HG03139 (cell line): ENCODE data around the gene SIAH2.

Source experiments
- ATAC-seq: cut with Tn5 transposase; IDR thresholded peaks from one replicate; pipeline ENCODE4 v1.9.1; 2021; ENCODE audit not compliant: unreplicated experiment

SIAH2 gene

GRCh38 chr3:150775001-150775599 is 12.1 kb upstream of the SIAH2 start:
- no peak for ATAC-seq

DNA sequence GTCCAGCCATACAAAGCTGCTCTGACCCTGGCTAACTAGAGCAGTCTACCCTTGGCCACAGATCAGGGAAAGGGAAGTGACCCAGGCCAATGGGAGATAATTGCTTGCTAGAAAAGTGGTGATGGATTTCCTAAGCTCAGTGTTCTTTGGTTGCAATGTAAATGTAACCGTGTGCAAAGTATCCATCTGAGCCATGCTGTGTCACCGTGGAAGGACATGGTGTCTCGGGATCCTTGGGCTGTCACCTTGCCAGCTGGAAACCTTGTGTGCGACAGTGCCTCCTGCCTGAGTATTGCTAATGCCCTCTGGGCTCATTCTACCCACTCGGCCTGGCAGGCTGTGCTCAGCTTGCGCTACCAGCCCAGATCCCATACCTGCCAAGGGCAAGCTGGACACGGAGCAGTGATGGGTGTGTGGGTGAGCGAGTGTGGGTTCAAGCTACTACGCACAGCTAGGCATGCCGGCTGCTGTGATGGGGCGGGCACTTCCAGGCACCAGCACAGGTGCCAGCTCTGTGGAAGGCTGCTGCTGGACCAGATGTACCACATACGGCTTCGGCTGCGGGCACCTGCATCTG is 10.7 kb upstream of the SIAH2 start:
- ATAC-seq, result no peak

DNA sequence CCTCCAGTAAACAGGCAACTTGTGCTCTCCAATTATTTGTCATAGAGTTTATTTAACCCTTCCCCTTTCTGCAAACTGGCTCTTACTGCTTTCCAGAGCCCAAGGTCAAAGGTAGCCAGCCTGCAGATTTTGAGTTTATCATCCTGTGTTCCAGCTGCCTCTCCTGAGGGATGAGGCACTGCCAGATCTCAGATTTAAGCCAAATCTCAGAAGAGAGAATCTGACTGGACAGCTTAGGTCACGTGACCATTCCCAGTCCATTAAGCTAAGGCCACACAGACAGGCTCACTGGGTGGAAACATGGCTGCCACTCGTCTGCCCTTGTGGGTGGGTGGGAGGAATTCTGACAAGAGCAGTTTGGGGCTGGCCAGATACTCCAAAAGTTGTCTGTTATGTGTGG is 8.6 kb upstream of the SIAH2 start:
- ATAC-seq, result no peak

DNA sequence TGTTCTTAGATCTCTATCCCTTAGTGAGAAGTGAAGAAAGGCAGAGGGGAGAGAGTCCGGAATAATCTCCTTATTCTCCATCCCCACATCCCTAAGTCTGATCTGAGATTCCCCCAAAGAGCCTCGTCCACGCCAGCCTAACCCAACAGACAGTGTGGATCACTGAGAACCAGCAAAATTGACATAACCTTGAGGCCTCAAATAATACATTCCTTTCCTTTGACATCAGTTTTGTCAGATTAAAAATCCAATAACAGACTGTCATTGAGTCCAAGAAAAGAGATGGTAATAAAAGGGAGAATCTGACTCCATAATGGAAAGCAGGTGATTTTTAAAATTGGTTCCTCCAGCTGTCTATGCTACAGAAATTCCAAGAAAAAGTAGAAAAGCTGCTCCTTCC is 7.7 kb upstream of the SIAH2 start:
- ATAC-seq, result no peak

DNA sequence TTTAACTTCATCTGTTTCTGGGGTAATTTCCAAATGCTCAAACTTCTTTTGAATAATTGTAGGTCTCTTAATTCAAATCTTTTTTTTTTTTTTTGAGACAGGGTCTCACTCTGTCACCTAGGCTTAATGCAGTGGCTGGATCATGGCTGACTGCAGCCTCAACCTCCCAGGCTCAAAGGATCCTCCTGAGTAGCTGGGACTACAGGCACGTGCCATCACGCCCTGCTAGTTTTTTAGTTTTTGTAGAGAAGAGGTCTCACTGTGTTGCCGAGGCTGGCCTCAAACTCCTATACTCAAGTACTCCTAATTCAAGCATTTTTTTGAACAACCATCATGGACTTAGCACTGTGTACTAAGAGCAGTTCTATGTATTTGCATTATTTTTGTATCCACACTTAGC is 3.8 kb upstream of the SIAH2 start:
- ATAC-seq, result no peak

- ATAC-seq, result no peak
Observed at GRCh38 chr3:150765949-150766720, 3.2 kb upstream of the SIAH2 start.

DNA sequence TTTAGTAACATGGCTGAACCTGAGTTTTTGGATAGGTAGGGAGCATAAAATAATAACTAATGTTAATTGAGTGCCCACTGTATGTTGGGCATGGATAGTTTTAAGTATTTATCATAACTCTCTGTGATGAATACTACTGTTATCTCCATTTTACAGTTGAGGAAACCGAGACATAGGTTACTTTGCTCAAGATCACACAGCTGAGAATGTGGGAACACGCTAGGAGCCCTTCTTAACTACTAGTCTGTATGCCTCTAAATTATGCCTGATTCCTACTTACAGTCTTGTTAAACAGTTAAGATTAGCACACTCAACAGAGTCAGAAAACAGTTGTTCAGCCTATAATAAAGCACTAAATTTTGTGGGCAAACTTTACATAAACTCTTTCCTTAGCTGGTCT is 2.0 kb upstream of the SIAH2 start:
- no peak for ATAC-seq

DNA sequence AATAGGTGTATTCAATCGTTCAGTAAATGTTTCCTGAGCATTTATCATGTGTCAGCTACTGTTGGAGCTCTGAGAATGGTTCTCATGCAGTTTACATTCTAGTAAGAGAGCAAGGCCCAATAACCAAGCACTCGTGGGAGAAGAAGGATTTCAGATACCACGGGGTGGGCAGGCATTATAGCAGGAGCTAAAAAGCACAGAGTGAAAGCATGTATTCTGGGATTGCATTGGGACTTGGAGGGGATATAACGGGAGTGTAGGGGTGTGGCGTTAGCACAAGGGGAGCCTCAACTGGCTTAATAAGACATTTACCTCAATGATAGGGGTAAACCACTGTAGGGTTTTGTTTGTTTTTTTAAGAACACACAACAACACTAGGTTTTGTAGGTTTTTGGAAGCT is 1.6 kb upstream of the SIAH2 start:
- no peak for ATAC-seq

DNA sequence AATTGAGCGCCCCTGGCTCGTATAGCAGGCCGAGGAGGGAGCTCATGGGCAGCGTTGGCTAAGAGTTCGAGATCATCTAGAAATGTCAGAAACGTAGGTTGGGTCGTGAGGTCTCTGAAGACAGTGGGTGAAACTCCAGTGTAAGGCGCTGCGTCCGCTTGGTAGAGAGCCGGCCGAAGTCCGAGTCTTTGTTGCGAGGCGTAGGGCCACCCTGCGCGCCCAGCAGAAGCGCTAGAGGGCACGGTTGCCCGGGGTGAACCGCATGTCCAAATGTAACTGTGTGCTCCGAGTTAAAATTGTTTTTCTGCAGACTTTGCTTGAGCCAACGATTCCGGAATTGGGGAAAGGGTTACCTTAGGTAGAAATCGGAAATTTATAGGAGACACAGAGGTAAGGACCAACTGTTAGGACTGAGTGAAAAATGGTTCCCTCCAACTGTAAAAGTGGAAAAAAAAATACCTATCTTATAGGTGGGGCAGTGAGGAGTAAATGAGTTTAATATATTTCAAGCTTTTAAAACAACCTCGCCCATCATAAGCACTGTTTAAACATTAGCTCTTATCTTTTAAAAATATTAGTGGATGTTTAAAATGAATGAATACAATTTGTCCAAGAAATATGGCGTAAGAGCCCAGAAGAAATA is 993 bp upstream of the SIAH2 start:
- ATAC-seq, result peak; percentile 9

DNA sequence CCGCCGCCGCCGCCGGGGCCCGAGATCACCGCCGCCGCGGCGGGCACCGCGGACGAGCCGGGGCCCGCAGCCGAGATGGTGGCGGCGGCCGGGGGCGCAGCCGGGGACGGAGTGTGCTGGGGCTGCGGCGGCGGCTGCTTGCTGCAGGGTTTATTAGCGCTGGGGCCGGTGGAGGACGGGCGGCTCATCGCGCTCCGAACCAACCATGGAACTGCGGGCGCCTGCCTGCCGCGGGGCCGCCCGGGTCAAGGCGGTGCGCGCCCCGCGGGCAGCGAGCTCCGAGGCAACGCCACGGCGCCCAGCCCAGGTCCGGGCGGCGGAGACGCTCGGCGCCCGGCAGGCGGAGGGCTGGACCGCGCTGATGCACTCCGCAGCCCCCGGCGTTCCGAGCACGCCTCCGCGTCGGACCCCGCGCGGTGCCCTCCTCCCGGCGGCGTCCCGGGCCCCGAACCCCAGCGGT is 277 bp downstream of the SIAH2 start:
- peak; percentile 0 for ATAC-seq

DNA sequence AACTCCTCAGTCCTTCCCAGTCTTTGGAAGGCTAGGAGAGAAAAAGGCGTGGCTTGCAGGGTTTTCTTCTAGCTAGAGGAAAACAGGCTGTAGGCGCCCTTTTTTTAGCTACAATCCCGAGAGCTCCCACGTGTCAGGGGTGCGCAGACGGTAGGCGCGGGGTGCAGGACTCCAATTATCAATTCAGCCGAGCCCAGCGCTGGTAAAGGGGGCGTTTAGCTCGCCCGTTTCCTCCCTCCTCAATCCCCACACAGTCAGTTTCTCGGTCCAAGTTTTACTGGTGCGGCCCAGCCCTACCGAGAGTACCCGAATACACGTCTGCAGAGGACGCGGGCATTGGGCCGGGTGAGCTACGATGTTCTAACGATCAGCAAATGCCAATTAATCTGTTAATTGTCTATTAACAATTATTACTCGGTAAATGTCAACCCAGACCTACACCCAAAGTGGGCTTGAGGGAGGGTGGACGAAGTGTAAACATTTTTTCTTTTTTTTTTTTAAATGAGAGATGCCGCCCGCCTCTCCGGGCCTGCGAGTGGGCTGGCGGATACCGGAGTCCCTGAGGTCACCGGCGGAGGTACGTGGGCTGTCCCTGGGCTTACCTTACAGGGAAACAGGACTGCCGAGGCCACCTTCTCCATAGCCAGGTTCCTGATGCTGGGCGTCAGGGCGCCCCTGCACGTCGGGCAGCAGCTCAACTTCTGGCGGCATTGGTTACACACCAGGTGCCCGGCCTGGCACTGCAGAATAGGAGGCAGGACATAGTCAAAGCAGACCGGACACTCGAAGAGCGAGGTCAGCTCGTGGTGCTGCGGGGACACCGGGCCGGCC is 923 bp downstream of the SIAH2 start:
- no peak for ATAC-seq

- no peak for ATAC-seq
Observed at GRCh38 chr3:150760431-150761200, 2.4 kb downstream of the SIAH2 start.

- no peak for ATAC-seq
Observed at GRCh38 chr3:150759947-150760346, 3.0 kb downstream of the SIAH2 start.

DNA sequence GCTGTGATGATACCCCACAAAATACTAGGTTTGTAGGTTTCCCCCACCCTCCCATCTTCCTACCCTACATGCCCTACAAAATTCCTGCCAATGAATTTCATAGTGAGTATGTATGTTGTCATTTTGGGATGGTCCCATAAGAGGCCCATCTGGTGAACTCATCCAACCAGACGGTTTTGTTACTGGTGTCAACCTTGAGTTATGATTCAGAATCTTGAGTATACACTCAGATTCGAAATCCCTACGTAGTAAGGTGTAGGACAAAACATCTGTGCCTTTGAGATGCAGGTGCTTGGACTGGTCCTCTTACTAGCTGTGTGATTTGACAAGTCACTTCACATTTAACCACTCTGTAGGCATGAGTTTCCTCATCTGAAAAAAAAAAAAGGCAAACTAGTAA is 3.6 kb downstream of the SIAH2 start:
- ATAC-seq, result no peak

DNA sequence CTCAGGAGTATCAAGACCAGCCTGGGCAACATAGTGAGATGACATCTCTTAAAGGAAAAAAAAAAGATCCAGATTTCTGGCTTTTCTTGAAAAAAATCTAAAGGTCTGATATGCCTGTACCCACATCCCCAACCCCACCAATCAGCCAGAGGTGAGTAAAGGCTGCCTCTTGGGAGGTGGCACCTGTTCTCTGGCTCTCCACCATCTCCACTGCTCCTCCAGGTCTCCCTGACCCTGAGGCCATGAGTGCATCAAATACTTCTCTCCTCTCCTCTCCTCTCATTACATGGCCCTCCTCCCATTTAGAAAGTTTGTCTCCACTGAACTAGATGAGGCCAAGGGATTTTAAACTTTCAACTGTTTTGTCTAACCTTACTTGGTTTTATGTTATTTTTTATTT is 5.2 kb downstream of the SIAH2 start:
- ATAC-seq, result no peak

GRCh38 chr3:150757364-150757763 is 5.6 kb downstream of the SIAH2 start:
- ATAC-seq, result no peak

GRCh38 chr3:150756491-150757059 is 6.4 kb downstream of the SIAH2 start:
- ATAC-seq, result no peak

DNA sequence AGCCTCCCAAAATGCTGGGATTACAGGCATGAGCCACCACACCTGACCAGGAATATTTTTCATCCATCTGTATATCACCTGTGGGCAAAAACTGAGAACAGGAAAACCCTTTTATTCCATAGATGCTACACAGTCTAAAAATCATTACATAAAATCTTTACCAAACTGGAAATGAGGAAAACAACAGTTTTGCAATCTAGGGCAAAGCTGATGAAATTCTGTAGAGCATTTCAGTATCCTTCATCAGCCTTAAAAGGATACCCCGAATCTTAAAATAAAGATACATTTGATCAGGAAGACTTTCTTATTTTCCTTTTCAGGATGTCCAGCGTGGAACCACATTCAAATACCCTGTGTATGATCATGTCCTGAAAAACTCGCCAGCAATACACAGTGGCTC is 7.1 kb downstream of the SIAH2 start:
- no peak for ATAC-seq

- no peak for ATAC-seq
Observed at GRCh38 chr3:150754896-150755295, 8.1 kb downstream of the SIAH2 start.

GRCh38 chr3:150751781-150752263 is 11.1 kb downstream of the SIAH2 start:
- no peak for ATAC-seq
